Sigmoid colon (tissue), 7 donors: ENCODE data around the gene IQCK. TPM values are rescaled to one million over a fixed set of nuclear protein-coding genes. Genes with fewer than 3 reads are reported as not detected.

Experiments
- DNase-seq: peaks from one replicate; pipeline ENCODE4 v3.0.0-alpha.2; 2019
- H3K27ac ChIP-seq, 4 donors: fragments of 200-600 bp; sonication (generic); one replicate each; pipeline ENCODE4 v1.5.1; 2016 to 2019; ENCODE audit warnings: mild to moderate bottlenecking in 1 of 4
- H3K27me3 ChIP-seq, 3 donors: fragments of 200-600 bp; sonication (generic); one replicate each; pipeline ENCODE4 v1.5.1; 2019; ENCODE audit warnings: mild to moderate bottlenecking in 1 of 3
- H3K36me3 ChIP-seq, 4 donors: fragments of 200-600 bp; sonication (generic); one replicate each; pipeline ENCODE4 v1.5.1; 2016 to 2019
- H3K4me1 ChIP-seq, 4 donors: fragments of 200-600 bp; sonication (generic); one replicate each; pipeline ENCODE4 v1.5.1; 2017 to 2019
- H3K4me3 ChIP-seq, 4 donors: fragments of 200-600 bp; sonication (generic); one replicate each; pipeline ENCODE4 v1.5.1; 2017 to 2019; ENCODE audit warnings: mild to moderate bottlenecking in 2 of 4, moderate library complexity in 1 of 4
- H3K9me3 ChIP-seq, 4 donors: fragments of 200-600 bp in 3 of 4; sonication (generic) in 3 of 4; one replicate each; pipeline versions ENCODE4 v1.5.1 to v1.6.1; 2013 to 2019
- CTCF ChIP-seq, 4 experiments: fragments of 450-650 bp in 3 of 4; fragments of 200-600 bp in 1 of 4; IDR thresholded peaks; one replicate each; pipeline ENCODE4 v1.5.1; 2016 to 2019; ENCODE audit warnings: antibody characterized with exemption in 4 of 4, mild to moderate bottlenecking in 3 of 4, moderate library complexity in 2 of 4
- EP300 ChIP-seq, 4 donors: sonication (generic); formaldehyde crosslinking; IDR thresholded peaks; one replicate each; pipeline ENCODE4 v1.6.1; 2017; ENCODE audit warnings: antibody characterized with exemption in 4 of 4
- POLR2A ChIP-seq, 2 donors: fragments of 450-650 bp; IDR thresholded peaks; one replicate each; pipeline ENCODE4 v1.6.1; 2016; ENCODE audit warnings: antibody characterized with exemption in 2 of 2, mild to moderate bottlenecking in 2 of 2, moderate library complexity in 2 of 2
- POLR2AphosphoS5 ChIP-seq, 4 donors: sonication (generic); formaldehyde crosslinking; IDR thresholded peaks; one replicate each; pipeline ENCODE4 v1.6.1; 2017; ENCODE audit warnings: antibody characterized with exemption in 4 of 4
- WGBS, 2 donors: extraction: QIAGEN DNeasy Blood & Tissue Kit; methylation state at CpG; one replicate each; pipeline ENCODE4 v1.1.7; 2013; 5-methylcytosine and 5-hydroxymethylcytosine counted together
- intact Hi-C: fragments of 100-400 bp; cut with DNase I; formaldehyde crosslinking; loops from one replicate; pipeline ENCODE4 v1.15.1; 2023
- polyA plus RNA-seq, 3 donors: library from polyadenylated mRNA; stranded (reverse); fragments of 200-250 nt; gene quantifications; one replicate each; pipeline ENCODE4 v1.2.3, GENCODE V29; 2013
- total RNA-seq, 4 donors: library from RNA; depleted of rRNA; stranded (reverse); fragments of >200 nt; gene quantifications; one replicate each; pipeline ENCODE4 v1.1.0, GENCODE V29; 2016
- donor health status: healthy with polysubstance abuse.
- donor health status: Bipolar disorder and iron deficiency.
- donor health status: healthy.

The IQCK gene
- total and polyA plus RNA-seq, 7 donors: 5.1 to 16.6 (median 10.3) TPM

DNA sequence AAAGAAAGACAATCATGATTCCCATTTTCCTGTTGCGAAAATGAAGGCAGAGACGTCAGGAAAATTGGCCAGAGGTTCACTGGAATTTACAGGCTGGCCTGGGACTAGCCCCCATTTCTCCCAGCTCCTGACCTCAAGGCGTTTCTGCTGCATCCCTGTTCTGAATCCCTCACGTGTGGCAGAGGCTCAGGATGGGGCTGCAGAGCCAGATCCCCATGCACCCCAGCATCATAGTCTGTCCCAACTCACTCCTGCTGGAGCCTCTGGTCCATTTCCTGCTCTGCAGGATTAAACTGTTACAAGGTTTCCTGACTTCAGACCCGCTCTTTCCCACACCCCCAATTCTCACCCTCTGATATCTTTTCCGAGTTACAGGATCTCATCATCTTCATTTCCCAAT lies 163.7 kb downstream of the IQCK start:
- WGBS, 2 donors: 68 to 79% methylated on average over 6 of the region's 6 CpGs
- no peak for TF ChIP-seq POLR2AphosphoS5 (IDR thresholded peaks at IDR 0.05)
- TF ChIP-seq CTCF (IDR thresholded peaks at IDR 0.05): no peak
- no peak for TF ChIP-seq POLR2A (IDR thresholded peaks at IDR 0.05)
- Histone ChIP-seq H3K36me3 (no peaks in the 10 kb centered on the region), H3K9me3 (no peaks in the 10 kb centered on the region), H3K4me1 (peaks cover 0 to 31% (median 30%) of the 10 kb centered on the region in 4 donors), H3K27ac (peak overlapping the region in 1 of 4 donors; percentile 60), H3K27me3 (peaks cover 8 to 30% (median 29%) of the 10 kb centered on the region in 3 donors), H3K4me3 (no peak overlapping the region)
- intact Hi-C loops: loop anchor here (2.0 kb wide), 1 partner anchor 165 kb away; no protein-coding TSS in a partner anchor
- DNase-seq: no peak

- Histone ChIP-seq H3K27me3 (peaks cover 8 to 30% (median 29%) of the 10 kb centered on the region in 3 donors), H3K36me3 (no peaks in the 10 kb centered on the region), H3K4me3 (peak overlapping the region in 1 of 4 donors; percentile 52), H3K4me1 (peaks cover 0 to 31% (median 30%) of the 10 kb centered on the region in 4 donors), H3K27ac (peak overlapping the region in 2 of 4 donors; percentile 57 to 60), H3K9me3 (no peaks in the 10 kb centered on the region)
- intact Hi-C loops: loop anchor here (2.0 kb wide), 1 partner anchor 165 kb away; no protein-coding TSS in a partner anchor
- TF ChIP-seq POLR2AphosphoS5 (IDR thresholded peaks at IDR 0.05) (no peak), POLR2A (IDR thresholded peaks at IDR 0.05) (no peak), CTCF (IDR thresholded peaks at IDR 0.05) (no peak), EP300 (IDR thresholded peaks at IDR 0.05) (no peak)
- no peak for DNase-seq
- 62 to 79% methylated on average over 9 of the region's 9 CpGs for WGBS, 2 donors
Measured at GRCh38 chr16:19882186-19882585, 164.1 kb downstream of the IQCK start.

DNA sequence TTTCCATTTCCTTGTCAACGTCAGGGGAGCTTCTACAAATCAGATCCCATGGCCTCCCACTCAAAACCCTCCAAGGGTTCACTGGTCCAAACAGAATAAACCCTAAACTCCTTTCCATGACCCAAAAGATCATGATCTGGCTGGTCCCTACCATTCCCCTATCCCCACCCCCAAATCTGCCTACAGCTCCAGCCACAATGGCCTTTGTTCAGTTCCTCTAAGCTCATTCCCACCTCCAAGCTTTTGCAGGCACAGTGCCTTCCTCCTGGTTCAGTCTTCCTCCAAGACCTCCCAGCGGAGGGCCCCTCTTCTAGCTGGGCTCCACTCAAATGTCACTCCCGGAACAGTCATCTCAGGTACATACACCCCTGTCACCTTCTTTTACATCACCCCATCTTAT lies 164.6 kb downstream of the IQCK start:
- no peak for TF ChIP-seq EP300 (IDR thresholded peaks at IDR 0.05)
- no peak for TF ChIP-seq CTCF (IDR thresholded peaks at IDR 0.05)
- TF ChIP-seq POLR2AphosphoS5 (IDR thresholded peaks at IDR 0.05): no peak
- no peak for TF ChIP-seq POLR2A (IDR thresholded peaks at IDR 0.05)
- H3K27me3 ChIP-seq: peaks cover 8 to 30% (median 29%) of the 10 kb centered on the region in 3 donors
- no peaks in the 10 kb centered on the region for H3K9me3 ChIP-seq
- DNase-seq: no peak
- H3K4me3 ChIP-seq: peak overlapping the region in 2 of 4 donors; percentile 52 to 67
- H3K27ac ChIP-seq: peak overlapping the region in 3 of 4 donors; percentile 15 to 60 (median 57)
- H3K36me3 ChIP-seq: no peaks in the 10 kb centered on the region
- H3K4me1 ChIP-seq: peaks cover 0 to 31% (median 30%) of the 10 kb centered on the region in 4 donors
- 50 to 88% methylated on average over 3 of the region's 3 CpGs for WGBS, 2 donors
- intact Hi-C loops: loop anchor here (2.0 kb wide), 1 partner anchor 166 kb away; no protein-coding TSS in a partner anchor

GRCh38 chr16:19883296-19883965 lies 165.4 kb downstream of the IQCK start:
- TF ChIP-seq CTCF (IDR thresholded peaks at IDR 0.05): no peak
- TF ChIP-seq POLR2AphosphoS5 (IDR thresholded peaks at IDR 0.05): no peak
- no peak for TF ChIP-seq EP300 (IDR thresholded peaks at IDR 0.05)
- TF ChIP-seq POLR2A (IDR thresholded peaks at IDR 0.05): no peak
- DNase-seq: no peak
- Histone ChIP-seq H3K4me3 (peak overlapping the region; percentile 45 to 67 (median 58)), H3K9me3 (no peaks in the 10 kb centered on the region), H3K36me3 (no peaks in the 10 kb centered on the region), H3K27ac (peak overlapping the region; percentile 15 to 60 (median 45)), H3K27me3 (peaks cover 8 to 30% (median 29%) of the 10 kb centered on the region in 3 donors), H3K4me1 (peaks cover 0 to 31% (median 30%) of the 10 kb centered on the region in 4 donors)
- intact Hi-C loops: loop anchor here (2.0 kb wide), 1 partner anchor 167 kb away; no protein-coding TSS in a partner anchor
- 3 to 10% methylated on average over 35 of the region's 35 CpGs for WGBS, 2 donors
